Mucosa of stomach (tissue), 1 donor: ENCODE results near the gene GAD2.

Experiments
- H3K27me3 ChIP-seq: one replicate; pipeline ENCODE4 v1.7.0; 2013; ENCODE audit warnings: mild to moderate bottlenecking, low read length; ENCODE audit not compliant: control insufficient read depth, insufficient read depth
- H3K36me3 ChIP-seq: one replicate; pipeline ENCODE4 v1.7.0; 2013; ENCODE audit warnings: low read length; ENCODE audit not compliant: control insufficient read depth, insufficient read depth
- H3K4me1 ChIP-seq: one replicate; pipeline ENCODE4 v1.7.0; 2013; ENCODE audit warnings: mild to moderate bottlenecking, low read length; ENCODE audit not compliant: control insufficient read depth, insufficient read depth
- H3K4me3 ChIP-seq: one replicate; pipeline ENCODE4 v1.7.0; 2013; ENCODE audit warnings: low read length
- H3K9ac ChIP-seq: one replicate; pipeline ENCODE4 v1.7.0; 2013; ENCODE audit warnings: mild to moderate bottlenecking, low read length, moderate library complexity
- H3K9me3 ChIP-seq: one replicate; pipeline ENCODE4 v1.7.0; 2013; ENCODE audit warnings: mild to moderate bottlenecking, low read length, moderate library complexity; ENCODE audit not compliant: control insufficient read depth
- donor health status: Pancreatic carcinoma.

Gene GAD2

DNA sequence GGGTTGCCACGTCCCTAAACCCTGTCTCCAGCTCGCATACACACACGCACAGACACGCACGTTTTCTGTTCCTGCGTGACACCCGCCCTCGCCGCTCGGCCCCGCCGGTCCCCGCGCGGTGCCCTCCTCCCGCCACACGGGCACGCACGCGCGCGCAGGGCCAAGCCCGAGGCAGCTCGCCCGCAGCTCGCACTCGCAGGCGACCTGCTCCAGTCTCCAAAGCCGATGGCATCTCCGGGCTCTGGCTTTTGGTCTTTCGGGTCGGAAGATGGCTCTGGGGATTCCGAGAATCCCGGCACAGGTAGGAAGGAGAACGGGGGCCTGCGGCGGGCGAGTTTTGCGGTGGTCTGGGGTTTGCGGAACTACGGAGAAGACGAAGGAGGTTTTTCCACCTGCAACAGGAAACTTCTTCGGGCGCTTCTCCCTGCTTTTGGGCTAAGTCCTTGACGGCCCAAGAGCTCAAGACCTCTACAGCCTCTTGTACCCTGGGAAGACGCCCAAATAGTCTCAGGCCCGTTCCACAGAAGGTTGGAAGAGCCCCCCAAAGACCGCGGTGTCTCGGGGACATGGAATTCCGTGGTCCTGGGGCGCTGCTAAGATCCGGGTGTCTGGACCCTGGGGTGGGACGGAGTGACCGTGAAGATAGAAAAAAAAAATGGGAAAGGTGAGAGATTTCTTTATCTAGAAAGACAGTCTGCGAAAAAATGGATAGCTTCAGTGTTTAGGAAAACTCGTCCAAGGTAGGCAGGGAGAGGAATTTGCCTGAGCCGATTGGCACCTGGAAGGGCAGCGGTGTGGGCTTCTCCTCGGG is at the start of gene GAD2:
TSS of gene GAD2 (plus strand) at position 190 of the 811 bp plus-strand sequence. CDS start at position 226, 36 bp downstream.
- peaks cover 3% of the 10 kb centered on the region for H3K4me1 ChIP-seq
- no peaks in the 10 kb centered on the region for H3K9me3 ChIP-seq
- no peak within 1 kb of the TSS for H3K4me3 ChIP-seq
- H3K9ac ChIP-seq, result no peak within 1 kb of the TSS
- no peaks in the 10 kb centered on the region for H3K36me3 ChIP-seq
- peaks cover 97% of the 10 kb centered on the region for H3K27me3 ChIP-seq

- no peaks in the 10 kb centered on the region for H3K9me3 ChIP-seq
- H3K9ac ChIP-seq, result no peak overlapping the region
- no peaks in the 10 kb centered on the region for H3K4me1 ChIP-seq
These were observed 47.1 kb upstream of the GAD2 start for GRCh38 chr10:26169466-26169865.

GRCh38 chr10:26172131-26172530 is 44.4 kb upstream of the GAD2 start:
- Histone ChIP-seq H3K27me3 (no peaks in the 10 kb centered on the region), H3K9ac (no peak overlapping the region), H3K4me1 (no peaks in the 10 kb centered on the region), H3K4me3 (no peak overlapping the region), H3K9me3 (no peaks in the 10 kb centered on the region), H3K36me3 (no peaks in the 10 kb centered on the region)

More at GRCh38 chr10:26169466-26169865, 47.1 kb upstream of the GAD2 start:
- H3K27me3 ChIP-seq, result no peaks in the 10 kb centered on the region
- H3K36me3 ChIP-seq, result no peaks in the 10 kb centered on the region
- H3K4me3 ChIP-seq, result no peak overlapping the region

DNA sequence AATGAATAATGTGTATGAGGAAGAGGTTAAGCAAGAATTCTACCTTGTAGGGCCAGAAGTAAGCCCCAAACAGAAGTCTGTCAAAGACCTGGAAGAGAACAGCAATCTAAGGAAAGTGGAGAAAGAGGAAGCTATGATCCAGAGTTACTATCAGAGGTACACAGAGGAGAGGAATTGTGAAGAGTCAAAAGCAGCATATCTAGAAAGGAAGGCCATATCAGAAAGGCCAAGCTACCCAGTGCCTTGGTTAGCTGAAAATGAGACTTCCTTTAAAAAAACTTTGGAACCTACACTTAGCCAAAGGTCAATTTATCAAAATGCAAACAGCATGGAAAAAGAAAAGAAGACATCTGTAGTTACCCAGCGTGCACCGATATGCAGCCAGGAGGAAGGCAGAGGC is 42.7 kb upstream of the GAD2 start:
- H3K4me1 ChIP-seq, result no peaks in the 10 kb centered on the region

GRCh38 chr10:26177341-26177740 is 39.2 kb upstream of the GAD2 start:
- Histone ChIP-seq H3K4me1 (no peaks in the 10 kb centered on the region), H3K27me3 (no peaks in the 10 kb centered on the region), H3K9me3 (no peaks in the 10 kb centered on the region), H3K4me3 (no peak overlapping the region), H3K9ac (no peak overlapping the region), H3K36me3 (no peaks in the 10 kb centered on the region)

More for the DNA sequence above, 42.7 kb upstream of the GAD2 start:
- no peaks in the 10 kb centered on the region for H3K36me3 ChIP-seq
- no peaks in the 10 kb centered on the region for H3K27me3 ChIP-seq
- no peak overlapping the region for H3K9ac ChIP-seq
- no peaks in the 10 kb centered on the region for H3K9me3 ChIP-seq
- no peak overlapping the region for H3K4me3 ChIP-seq

GRCh38 chr10:26194275-26194674 is 22.3 kb upstream of the GAD2 start:
- Histone ChIP-seq H3K4me3 (no peak overlapping the region), H3K4me1 (no peaks in the 10 kb centered on the region), H3K9me3 (no peaks in the 10 kb centered on the region), H3K27me3 (no peaks in the 10 kb centered on the region), H3K9ac (no peak overlapping the region), H3K36me3 (no peaks in the 10 kb centered on the region)

DNA sequence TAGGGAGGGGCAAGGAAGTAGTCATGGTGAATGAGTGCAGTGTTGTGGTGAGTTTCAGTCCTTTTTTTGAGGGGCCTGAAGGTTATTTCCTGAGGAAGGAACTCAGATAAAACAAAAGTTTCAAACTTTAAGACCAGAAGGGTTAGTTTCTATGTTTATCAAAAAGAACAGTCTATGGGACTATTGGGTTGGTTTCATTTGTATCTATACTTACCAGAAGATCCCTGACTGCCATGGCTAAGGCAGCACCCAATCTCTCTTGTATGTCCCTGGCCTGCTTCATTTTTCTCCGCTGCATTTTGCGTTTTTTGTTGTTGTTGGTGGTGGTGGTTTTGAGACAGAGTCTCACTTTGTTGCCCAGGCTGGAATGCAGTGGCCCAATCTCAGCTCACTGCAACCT is 19.3 kb upstream of the GAD2 start:
- Histone ChIP-seq H3K9ac (no peak overlapping the region), H3K36me3 (no peaks in the 10 kb centered on the region), H3K4me1 (no peaks in the 10 kb centered on the region), H3K9me3 (no peaks in the 10 kb centered on the region), H3K4me3 (no peak overlapping the region), H3K27me3 (no peaks in the 10 kb centered on the region)

DNA sequence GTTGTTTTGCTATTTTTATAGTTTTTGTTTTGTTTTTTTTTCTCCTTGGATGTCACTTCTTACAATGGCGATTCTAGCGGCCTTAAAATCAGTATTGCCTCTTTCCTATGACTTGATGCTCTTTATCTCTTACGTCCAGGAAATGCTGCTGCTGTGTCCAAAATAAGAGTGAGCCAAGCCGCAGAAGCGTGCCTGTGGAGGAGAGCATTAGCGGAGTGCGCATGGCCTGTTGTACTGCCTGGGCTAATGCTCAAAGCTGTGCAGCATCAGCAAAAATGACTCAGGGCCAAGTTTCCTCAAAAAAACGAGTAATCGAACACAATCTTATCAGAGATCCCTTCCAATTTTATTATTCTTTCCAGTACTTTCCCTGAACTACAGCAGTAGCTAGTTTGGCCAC is 18.5 kb upstream of the GAD2 start:
- H3K4me1 ChIP-seq, result no peaks in the 10 kb centered on the region
- no peak overlapping the region for H3K9ac ChIP-seq
- no peaks in the 10 kb centered on the region for H3K9me3 ChIP-seq
- no peaks in the 10 kb centered on the region for H3K36me3 ChIP-seq
- H3K27me3 ChIP-seq, result no peaks in the 10 kb centered on the region
- H3K4me3 ChIP-seq, result no peak overlapping the region

DNA sequence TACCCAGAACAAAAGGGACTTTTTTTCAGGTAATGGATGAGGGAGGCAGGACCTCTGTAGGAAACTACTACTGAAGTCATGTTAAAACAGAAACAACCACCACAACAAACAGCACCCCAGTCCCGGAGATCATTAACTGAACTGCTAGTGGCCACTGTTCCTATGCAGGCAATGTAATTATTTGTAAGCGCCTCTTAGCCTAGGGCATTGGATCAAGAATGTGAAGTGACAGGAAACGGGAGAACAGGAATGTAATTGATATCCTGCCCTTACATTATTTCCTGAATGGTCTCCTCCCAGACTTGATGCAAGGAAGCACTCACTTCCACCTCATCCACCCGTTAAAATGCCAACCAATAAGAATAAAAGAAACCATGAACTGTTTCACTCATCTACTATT is 16.7 kb upstream of the GAD2 start:
- Histone ChIP-seq H3K9ac (no peak overlapping the region), H3K4me3 (no peak overlapping the region), H3K36me3 (no peaks in the 10 kb centered on the region)

GRCh38 chr10:26205223-26205622 is 11.4 kb upstream of the GAD2 start:
- no peaks in the 10 kb centered on the region for H3K9me3 ChIP-seq
- no peak overlapping the region for H3K9ac ChIP-seq
- H3K36me3 ChIP-seq, result no peaks in the 10 kb centered on the region

More for the DNA sequence above, 16.7 kb upstream of the GAD2 start:
- H3K4me1 ChIP-seq, result no peaks in the 10 kb centered on the region
- no peaks in the 10 kb centered on the region for H3K27me3 ChIP-seq
- H3K9me3 ChIP-seq, result no peaks in the 10 kb centered on the region

DNA sequence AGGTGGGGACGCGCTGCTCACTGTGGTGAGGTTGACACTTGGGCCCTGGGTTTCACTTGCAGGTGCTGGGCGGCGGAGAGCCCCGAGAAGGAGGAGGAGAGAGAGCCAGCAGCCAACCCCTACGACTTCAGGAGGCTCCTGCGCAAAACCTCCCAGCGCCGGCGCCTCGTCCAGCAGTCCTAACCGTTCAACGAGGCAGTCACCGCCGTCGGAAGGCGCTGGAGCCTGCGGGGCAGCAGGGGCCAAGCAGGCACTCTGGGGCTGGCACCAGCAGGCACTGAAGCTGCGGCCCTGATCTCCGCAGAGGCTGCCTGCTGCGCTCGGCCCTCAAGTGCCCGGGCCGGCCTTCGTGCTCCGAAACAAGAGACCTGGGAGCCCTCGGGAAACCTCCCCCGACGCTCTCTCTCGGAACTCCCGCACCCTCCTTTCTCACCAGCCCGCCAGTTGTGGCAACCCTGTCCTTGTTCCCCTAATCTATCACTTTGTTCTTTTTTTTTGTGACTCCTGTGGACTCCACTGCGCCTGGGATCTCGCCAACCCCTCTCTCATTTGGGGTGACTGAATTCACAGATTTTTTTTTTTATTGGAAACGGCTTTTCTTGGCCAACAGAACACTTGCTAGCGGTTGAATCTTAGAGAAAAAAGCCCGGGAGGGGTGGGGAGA is 4.7 kb upstream of the GAD2 start:
- peaks cover 63% of the 10 kb centered on the region for H3K27me3 ChIP-seq

More at GRCh38 chr10:26205223-26205622, 11.4 kb upstream of the GAD2 start:
- H3K27me3 ChIP-seq, result no peaks in the 10 kb centered on the region
- H3K4me3 ChIP-seq, result no peak overlapping the region
- H3K4me1 ChIP-seq, result no peaks in the 10 kb centered on the region

DNA sequence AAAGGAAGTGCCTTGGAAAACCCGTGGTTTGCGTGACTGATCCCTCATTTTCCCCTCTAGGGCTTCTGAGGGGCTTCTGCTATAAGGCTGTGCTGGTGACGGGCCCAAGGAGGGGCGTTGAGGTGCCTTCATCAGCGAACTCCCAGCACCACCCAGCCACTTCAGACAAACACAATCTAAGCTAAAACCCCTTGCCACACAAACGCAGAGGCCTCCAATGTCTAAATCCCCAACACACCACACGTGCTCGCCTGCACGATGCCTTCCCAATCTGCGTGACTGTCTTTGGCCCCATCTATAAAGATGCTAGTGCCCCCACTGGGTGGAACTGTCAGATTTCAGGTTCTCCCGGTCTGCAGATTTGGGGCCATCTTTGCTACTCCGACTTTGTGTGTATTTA is 4.1 kb upstream of the GAD2 start:
- Histone ChIP-seq H3K36me3 (no peaks in the 10 kb centered on the region), H3K4me1 (no peaks in the 10 kb centered on the region), H3K9ac (no peak overlapping the region), H3K27me3 (peaks cover 69% of the 10 kb centered on the region), H3K9me3 (no peaks in the 10 kb centered on the region), H3K4me3 (no peak overlapping the region)

More for the DNA sequence above, 4.7 kb upstream of the GAD2 start:
- H3K9ac ChIP-seq, result no peak overlapping the region
- H3K4me1 ChIP-seq, result no peaks in the 10 kb centered on the region
- H3K36me3 ChIP-seq, result no peaks in the 10 kb centered on the region
- no peaks in the 10 kb centered on the region for H3K9me3 ChIP-seq
- no peak overlapping the region for H3K4me3 ChIP-seq
